SKM-1 treated with dmso at 0.1 percent for 144 hours (cell line): ENCODE results near the gene GATA1.

Source experiments
- DNase-seq: peaks from one replicate; lab custom pipeline; 2025; ENCODE audit not compliant: unreplicated experiment; lab: John Stamatoyannopoulos, UW

GATA1 gene

GRCh38 chrX:48784726-48785125 lies 1.7 kb upstream of the GATA1 start:
- no peak for DNase-seq

- DNase-seq: no peak
These were observed 1.2 kb upstream of the GATA1 start for GRCh38 chrX:48785186-48785539.

GRCh38 chrX:48785540-48786214 lies 713 bp upstream of the GATA1 start:
- DNase-seq: no peak

- DNase-seq: no peak
These were observed 575 bp downstream of the GATA1 start for GRCh38 chrX:48786825-48787504.

GRCh38 chrX:48787505-48788443 lies 1.4 kb downstream of the GATA1 start:
- DNase-seq: no peak

GRCh38 chrX:48789366-48790220 lies 3.2 kb downstream of the GATA1 start:
- peak; percentile 37 for DNase-seq

GRCh38 chrX:48790477-48790876 lies 4.1 kb downstream of the GATA1 start:
- no peak for DNase-seq

- DNase-seq: no peak
These were observed 4.9 kb downstream of the GATA1 start for GRCh38 chrX:48791063-48791820.

GRCh38 chrX:48792219-48792618 lies 5.8 kb downstream of the GATA1 start:
- DNase-seq: no peak

GRCh38 chrX:48793935-48794334 lies 7.5 kb downstream of the GATA1 start:
- DNase-seq: no peak

GRCh38 chrX:48794340-48794910 lies 8.0 kb downstream of the GATA1 start:
- no peak for DNase-seq

GRCh38 chrX:48794911-48795515 lies 8.6 kb downstream of the GATA1 start:
- DNase-seq: no peak

- DNase-seq: no peak
These were observed 11.9 kb downstream of the GATA1 start for GRCh38 chrX:48798318-48798717.

- DNase-seq: peak; percentile 19
These were observed 14.3 kb downstream of the GATA1 start for GRCh38 chrX:48800574-48801279.

GRCh38 chrX:48801280-48802088 lies 15.1 kb downstream of the GATA1 start, which contains the start of gene HDAC6:
TSS of gene HDAC6 (plus strand) at chrX:48802067. CDS start at chrX:48802693, 626 bp downstream.
- DNase-seq: peak; percentile 90

- DNase-seq: peak; percentile 46
These were observed 15.9 kb downstream of the GATA1 start for GRCh38 chrX:48802089-48802904.

GRCh38 chrX:48802905-48803200 lies 16.5 kb downstream of the GATA1 start:
- DNase-seq: no peak
